ENCODE results near the gene SWI5. TPM values are rescaled to one million over a fixed set of nuclear protein-coding genes. Genes with fewer than 3 reads are reported as not detected.

Gene SWI5
- total RNA-seq, 1 experiment from 2014 or later, result 63.1 TPM

- TF ChIP-seq EZH2phosphoT487 (IDR thresholded peaks at IDR 0.05; ENCODE audit: borderline replicate concordance, low read length), result no peak
- TF ChIP-seq EZH2 (IDR thresholded peaks at IDR 0.05; ENCODE audit: low read length, unreplicated experiment), result no peak
- no peak for TF ChIP-seq CTCF (conservative IDR thresholded peaks at IDR 0.05; ENCODE audit: low read depth, low read length)
- Histone ChIP-seq H3K4me2 (ENCODE audit: low read length) (peak overlapping the region; percentile 37; the same call in 1 of the 2 replicates), H3K79me2 (ENCODE audit: low read length) (no peaks in the 10 kb centered on the region), H3K36me3 (ENCODE audit: low read depth, low read length) (no peaks in the 10 kb centered on the region), H4K20me1 (ENCODE audit: low read length) (no peaks in the 10 kb centered on the region), H3K9me2 (replicated peaks; ENCODE audit: low read length) (no peaks in the 10 kb centered on the region), H3K9ac (ENCODE audit: low read length) (no peak overlapping the region), H3K4me1 (ENCODE audit: insufficient read depth, low read length) (no peaks in the 10 kb centered on the region), H3K27ac (ENCODE audit: low read length) (no peak overlapping the region), H3K4me3 (ENCODE audit: low read length) (no peak overlapping the region), H2AFZ (ENCODE audit: low read length) (0 out of 2 replicates have a peak overlapping the region, but pooled peaks have one; percentile 30), H3F3A (ENCODE audit: low read length, unreplicated experiment) (no peaks in the 10 kb centered on the region), H3K27me3 (ENCODE audit: low read length) (no peaks in the 10 kb centered on the region), H3K9me3 (ENCODE audit: low read length) (no peaks in the 10 kb centered on the region)
- BruUV-seq (replicated peaks), result no TSS peak
- intact Hi-C loops (cut with micrococcal nuclease), result loop anchor here (10.0 kb wide), 1 partner anchor 46 kb away; the partner anchor contains the start of gene DNM1
- ATAC-seq (peak; percentile 7; the same call in 1 of the 2 replicates), DNase-seq (no peak)
- ChIA-PET POLR2A (ENCODE audit: unreplicated experiment) (no interaction called here), CTCF (no interaction called here)
These were observed 25.0 kb upstream of the SWI5 start for GRCh38 chr9:128250839-128251731.

GRCh38 chr9:128251732-128252100 lies 24.4 kb upstream of the SWI5 start:
- no TSS peak for BruUV-seq (replicated peaks)
- ATAC-seq, result no peak
- ChIA-PET CTCF (no interaction called here), POLR2A (ENCODE audit: unreplicated experiment) (no interaction called here)
- Histone ChIP-seq H3K9me2 (replicated peaks; ENCODE audit: low read length) (no peaks in the 10 kb centered on the region), H3K9me3 (ENCODE audit: low read length) (no peaks in the 10 kb centered on the region), H3K27ac (ENCODE audit: low read length) (no peak overlapping the region), H4K20me1 (ENCODE audit: low read length) (no peaks in the 10 kb centered on the region), H3K27me3 (ENCODE audit: low read length) (no peaks in the 10 kb centered on the region), H2AFZ (ENCODE audit: low read length) (no peak overlapping the region), H3K36me3 (ENCODE audit: low read depth, low read length) (no peaks in the 10 kb centered on the region), H3F3A (ENCODE audit: low read length, unreplicated experiment) (no peaks in the 10 kb centered on the region), H3K4me3 (ENCODE audit: low read length) (no peak overlapping the region), H3K79me2 (ENCODE audit: low read length) (no peaks in the 10 kb centered on the region), H3K4me1 (ENCODE audit: insufficient read depth, low read length) (no peaks in the 10 kb centered on the region), H3K9ac (ENCODE audit: low read length) (no peak overlapping the region), H3K4me2 (ENCODE audit: low read length) (no peak overlapping the region)
- no peak for DNase-seq
- TF ChIP-seq EZH2phosphoT487 (IDR thresholded peaks at IDR 0.05; ENCODE audit: borderline replicate concordance, low read length), result no peak
- no peak for TF ChIP-seq EZH2 (IDR thresholded peaks at IDR 0.05; ENCODE audit: low read length, unreplicated experiment)
- TF ChIP-seq CTCF (conservative IDR thresholded peaks at IDR 0.05; ENCODE audit: low read depth, low read length), result no peak
- intact Hi-C loops (cut with micrococcal nuclease), result loop anchor here (10.0 kb wide), 1 partner anchor 47 kb away; the partner anchor contains the start of gene DNM1
